IPS DF 4.7 (cell line): ENCODE data around the gene BRINP3.
"Not testable (repeated sequence)": the region's sequence is repeated elsewhere in the genome, so short reads cannot be mapped to it uniquely, and the experiment has no call there.

Source experiments
- DNase-seq: peaks from one replicate; pipeline ENCODE4 v3.0.0-alpha.2; 2013; ENCODE audit warnings: low spot score; ENCODE audit errors: extremely low read depth

The BRINP3 gene

GRCh38 chr1:190477762-190478148 lies at the start of gene BRINP3:
TSS of gene BRINP3 (minus strand) at chr1:190477864.
- no peak for DNase-seq

- DNase-seq = no peak
Observed at GRCh38 chr1:190511554-190511953, 33.9 kb upstream of the BRINP3 start.

- DNase-seq = no peak
Observed at GRCh38 chr1:190507357-190507756, 29.7 kb upstream of the BRINP3 start.

- DNase-seq = not testable (repeated sequence)
Observed at GRCh38 chr1:190504539-190504938, 26.9 kb upstream of the BRINP3 start.

- no peak for DNase-seq
Observed at GRCh38 chr1:190497565-190497964, 19.9 kb upstream of the BRINP3 start.

GRCh38 chr1:190494451-190494850 lies 16.8 kb upstream of the BRINP3 start:
- DNase-seq = no peak

DNA sequence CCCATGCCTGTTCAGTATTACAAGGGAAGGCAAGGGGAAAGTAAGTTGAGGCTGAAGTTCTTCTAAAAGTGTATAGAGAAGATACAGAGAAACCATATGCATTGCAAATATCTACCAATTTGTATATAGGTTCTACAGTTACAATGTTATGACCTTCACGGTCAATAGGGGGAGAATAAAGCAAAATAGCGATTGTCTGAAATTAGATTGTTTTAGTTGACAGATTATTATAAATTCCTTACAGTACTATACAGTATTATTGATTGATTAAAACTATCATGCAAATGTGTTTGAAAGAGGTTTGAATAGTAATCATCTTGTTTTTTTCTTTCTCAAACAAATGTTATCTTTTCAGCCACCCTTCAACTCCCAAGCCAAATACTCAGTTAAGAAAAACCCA lies 13.7 kb upstream of the BRINP3 start:
- DNase-seq = no peak

DNA sequence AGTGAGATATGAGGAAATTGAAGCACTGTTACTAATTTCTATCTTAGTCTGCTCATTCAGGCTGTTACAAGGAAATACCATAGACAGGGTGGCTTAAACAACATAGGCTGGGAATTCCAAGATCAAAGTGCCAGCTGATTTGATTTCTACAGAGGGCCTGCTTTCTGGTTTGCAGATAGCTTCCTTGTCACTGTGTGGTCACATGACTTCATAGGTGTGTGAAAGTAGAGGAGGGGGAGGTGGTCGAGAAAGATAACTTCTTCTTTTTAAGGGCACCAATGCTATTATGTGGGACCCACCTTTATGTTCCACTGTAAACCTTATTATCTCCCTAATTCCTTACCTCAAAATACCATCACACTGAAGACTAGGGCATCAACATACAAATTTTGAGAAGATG lies 6.4 kb upstream of the BRINP3 start:
- no peak for DNase-seq

- DNase-seq = no peak
Observed at GRCh38 chr1:190480231-190480630, 2.6 kb upstream of the BRINP3 start.

DNA sequence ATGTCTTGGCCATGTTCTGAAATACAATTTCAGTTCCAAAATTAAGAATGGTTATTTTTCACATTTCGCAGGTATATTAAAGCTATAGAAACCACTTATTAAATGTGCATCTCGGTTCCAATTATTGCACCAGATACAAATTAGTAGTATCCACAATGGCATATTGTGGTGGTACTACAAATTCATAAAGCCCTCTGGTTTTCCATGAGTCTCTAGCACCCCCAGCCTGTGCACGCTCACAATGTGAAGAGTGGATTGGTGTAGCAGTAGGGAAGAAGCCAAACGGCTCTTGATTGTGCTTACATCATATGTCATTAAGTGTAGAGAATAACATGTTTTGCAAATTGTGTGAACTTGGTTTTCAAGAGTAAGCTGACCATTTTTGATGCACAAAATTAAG lies 1.9 kb upstream of the BRINP3 start:
- no peak for DNase-seq

DNA sequence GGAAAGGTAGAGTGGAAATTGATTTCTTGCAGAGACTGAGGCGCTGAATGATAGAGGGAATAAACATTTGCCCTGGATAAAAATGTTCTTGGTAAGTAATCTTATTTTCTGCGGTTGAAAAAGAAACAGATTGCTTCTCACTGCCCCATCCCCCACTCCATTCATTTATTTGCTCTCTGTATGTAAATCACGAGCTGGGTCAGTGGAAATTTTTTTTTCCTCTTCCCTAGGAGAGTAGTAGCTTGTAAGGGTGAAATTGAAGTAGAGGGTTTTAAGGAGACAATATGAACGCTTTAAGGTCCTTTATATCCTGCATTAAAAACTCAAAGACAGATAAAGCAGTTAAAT lies 1.4 kb upstream of the BRINP3 start:
- no peak for DNase-seq

- DNase-seq = no peak
Observed at GRCh38 chr1:190478149-190479049, 735 bp upstream of the BRINP3 start.

DNA sequence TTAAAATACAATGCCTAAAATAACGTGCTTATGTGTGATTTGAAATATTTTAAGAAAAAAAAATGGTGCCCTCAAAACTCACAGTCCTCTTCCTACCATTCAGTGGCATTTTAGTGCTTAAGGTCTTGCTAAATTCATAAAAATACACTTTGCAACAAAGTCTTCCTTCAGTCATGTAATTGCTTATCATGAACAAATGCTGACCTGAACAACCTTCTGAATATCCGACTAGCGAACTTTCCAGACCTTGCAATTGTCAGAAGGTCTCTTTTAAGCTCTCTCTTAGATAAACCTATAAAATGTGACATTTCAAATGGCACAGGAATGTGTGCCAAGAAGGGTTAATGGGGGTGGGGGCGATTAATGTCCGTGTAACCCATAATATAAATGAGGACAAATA lies 858 bp downstream of the BRINP3 start:
- no peak for DNase-seq

DNA sequence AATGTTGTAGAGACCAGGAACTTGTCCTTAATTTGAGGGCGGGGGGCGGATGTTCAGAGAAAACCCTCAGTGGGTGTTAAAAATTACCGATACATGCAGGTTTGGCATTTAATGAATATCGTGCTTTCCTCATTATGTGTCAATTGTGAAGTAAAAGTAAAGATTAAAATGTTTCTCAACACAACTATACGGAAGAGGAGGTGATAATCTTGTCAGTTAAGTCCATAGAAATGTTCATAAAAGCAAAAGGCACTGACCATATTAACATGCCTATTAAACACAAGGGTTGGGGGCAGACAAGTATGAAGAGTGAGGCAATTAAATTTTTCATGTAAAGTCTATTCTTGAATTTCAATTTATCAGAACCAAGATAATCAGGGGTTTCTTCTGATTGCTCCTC lies 1.3 kb downstream of the BRINP3 start:
- DNase-seq = no peak

DNA sequence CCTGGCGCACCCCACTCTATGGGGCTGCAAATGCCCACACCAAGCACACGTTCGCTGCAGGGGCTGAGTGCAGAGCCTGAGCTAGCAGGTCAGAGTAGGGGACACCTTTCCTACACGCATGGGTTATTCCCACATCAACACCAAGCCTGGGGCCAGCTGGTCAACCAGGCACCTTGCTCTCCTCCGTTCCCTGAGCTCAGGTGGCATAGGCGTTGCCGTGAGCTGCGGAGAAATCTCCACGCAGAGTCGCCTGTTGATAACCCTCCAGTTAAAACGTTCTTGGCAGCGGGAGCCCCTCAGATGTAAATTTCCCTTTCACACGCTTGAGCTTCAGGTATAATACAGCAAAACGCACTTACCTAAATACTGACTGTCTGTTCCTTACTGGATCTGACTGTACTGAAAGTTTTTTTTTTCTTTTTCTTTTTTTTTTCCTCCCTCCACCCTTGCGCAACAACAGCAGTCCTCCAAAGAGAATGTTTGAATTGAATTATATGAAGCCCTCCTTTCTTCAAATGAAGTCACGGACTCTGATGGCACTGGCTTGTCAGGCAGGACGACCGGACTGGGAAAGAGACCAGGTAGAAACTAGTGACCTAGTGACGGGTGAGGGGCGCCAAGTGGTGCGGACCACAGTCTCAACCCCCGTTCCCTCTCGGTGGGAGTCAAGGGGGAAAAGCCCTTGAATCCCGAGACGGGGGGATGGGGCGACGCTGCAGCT lies 2.1 kb downstream of the BRINP3 start:
- DNase-seq = no peak

DNA sequence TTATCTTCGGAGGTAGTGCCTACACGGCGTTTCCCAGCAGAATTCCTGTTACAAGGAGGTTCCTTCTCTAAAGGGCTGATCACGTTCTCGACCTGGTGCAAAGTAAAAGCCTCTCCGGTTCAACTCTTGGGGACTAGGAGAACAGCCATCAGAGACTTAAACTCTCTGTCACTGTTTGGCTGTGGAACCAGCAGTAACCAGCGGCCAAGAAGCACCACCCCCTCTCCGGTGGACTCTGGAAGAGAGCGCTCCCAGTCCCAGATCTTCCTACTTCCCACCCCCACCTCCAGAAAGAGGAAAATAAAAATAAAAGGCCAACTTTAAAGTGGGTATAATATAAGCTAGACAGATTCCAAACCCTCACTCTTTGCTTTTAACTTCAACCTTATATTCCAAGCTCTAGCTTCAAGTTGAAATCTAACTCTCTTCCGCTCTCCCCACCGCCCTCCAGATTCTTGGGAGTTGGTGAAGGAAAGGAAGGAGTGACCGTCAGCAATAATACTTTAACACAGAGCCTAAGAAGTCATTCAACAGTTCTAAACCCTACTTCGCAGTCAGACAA lies 2.9 kb downstream of the BRINP3 start:
- DNase-seq = no peak

DNA sequence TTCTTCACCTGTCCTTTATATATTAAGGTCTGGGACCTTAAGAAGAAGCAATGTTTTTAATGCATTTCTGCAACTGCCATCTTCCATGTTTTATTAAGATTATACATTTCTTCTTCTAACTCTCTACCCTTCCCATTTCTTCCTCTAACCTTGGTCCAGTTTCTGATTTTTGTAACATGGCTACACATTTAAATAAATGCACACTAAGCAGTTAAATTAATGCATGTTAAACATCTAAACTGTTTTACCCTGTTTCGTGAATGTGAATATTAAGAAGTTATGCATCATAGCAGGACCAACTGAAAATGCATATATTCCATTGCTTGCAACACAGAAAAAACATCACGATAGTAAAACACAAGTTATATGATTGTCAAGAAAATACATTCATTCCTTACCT lies 3.7 kb downstream of the BRINP3 start:
- no peak for DNase-seq

DNA sequence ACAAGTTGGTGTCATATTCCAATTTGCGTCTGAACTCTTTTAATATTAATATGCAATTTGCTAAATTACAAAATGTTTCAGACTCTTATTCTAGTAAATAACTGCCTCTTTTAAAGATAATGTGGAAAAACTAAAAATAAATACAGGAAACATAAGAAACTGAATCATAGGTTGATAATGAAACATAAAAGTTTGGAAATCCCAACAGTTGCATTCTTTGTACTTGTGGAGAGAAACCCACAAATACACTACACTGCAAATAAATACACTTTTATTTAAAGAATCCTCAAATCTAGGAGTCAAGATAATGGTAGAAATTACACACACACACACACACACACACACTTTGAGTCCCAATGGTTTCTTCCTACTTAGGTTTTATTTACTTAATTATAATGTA lies 5.2 kb downstream of the BRINP3 start:
- no peak for DNase-seq

DNA sequence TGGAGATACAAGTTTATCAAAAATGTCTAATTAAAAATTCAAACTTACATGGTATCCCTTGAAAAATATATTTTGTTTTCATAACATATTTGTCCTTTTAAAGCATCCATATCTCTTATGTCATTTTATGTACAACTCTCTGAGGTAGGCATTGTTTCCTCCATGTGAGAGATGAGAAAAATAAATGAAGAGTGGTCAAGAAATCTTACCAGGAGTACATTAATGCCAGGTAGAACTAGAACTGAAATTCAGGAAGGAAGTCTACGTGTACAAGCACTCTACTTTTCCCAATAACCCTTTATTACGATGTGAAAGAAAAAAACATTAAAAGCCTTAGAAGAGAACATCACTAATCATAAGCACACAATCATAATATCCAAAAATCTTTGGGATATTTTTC lies 5.6 kb downstream of the BRINP3 start:
- DNase-seq = no peak

GRCh38 chr1:190464690-190465089 lies 13.0 kb downstream of the BRINP3 start:
- DNase-seq = no peak

GRCh38 chr1:190456129-190456528 lies 21.5 kb downstream of the BRINP3 start:
- no peak for DNase-seq

DNA sequence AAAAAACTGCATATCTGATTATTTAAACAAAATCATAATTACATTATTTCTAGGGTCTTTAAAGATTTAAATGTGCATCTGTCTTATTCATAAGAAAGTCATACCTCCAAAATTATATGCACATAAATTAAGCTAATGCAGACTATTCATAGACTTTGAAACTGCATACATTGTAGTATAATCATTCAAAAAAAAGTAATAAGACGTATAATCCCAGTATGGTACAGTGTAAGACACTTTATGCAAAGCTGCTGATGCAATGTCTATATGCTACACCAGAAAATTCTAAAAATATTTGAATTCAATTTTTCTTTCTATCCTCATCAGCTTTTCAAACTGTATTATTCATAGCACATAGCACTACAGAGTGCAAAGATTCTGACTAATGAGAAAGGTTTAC lies 22.0 kb downstream of the BRINP3 start:
- DNase-seq = no peak

DNA sequence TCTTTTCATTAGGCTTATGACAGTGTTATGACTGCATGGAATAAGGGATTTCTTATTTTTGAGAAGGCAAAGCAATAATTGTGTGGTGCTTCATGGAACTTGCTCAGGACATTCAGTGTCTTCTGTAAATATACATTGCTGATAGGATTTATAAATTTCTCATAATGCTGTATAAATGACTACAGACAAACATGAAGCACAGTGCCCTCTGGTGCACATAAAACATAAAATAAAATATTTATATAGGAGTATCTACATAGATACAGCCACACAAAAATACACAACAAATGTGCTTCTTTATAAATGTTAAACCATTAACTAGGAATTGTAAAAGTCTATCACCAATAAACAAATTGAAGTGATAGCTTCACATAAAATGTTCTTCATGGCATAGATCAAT lies 24.1 kb downstream of the BRINP3 start:
- no peak for DNase-seq
